Uterus (tissue), 4 donors: Measurements from ENCODE around the gene ME1. TPM values are rescaled to one million over a fixed set of nuclear protein-coding genes. Genes with fewer than 3 reads are reported as not detected.
"Not testable (repeated sequence)": the region's sequence is repeated elsewhere in the genome, so short reads cannot be mapped to it uniquely, and the experiment has no call there.

Experiments
- DNase-seq, 2 donors: peaks; one replicate each; pipeline ENCODE4 v3.0.0-alpha.2; 2019 to 2020
- H3K27ac ChIP-seq, 2 donors: fragments of 200-600 bp; sonication (generic); 1 replicate in 1 of 2; 2 replicates in 1 of 2; pipeline ENCODE4 v1.5.1; 2016 to 2018
- H3K27me3 ChIP-seq, 2 donors: fragments of 200-600 bp; sonication (generic); one replicate each; pipeline ENCODE4 v1.5.1; 2018 to 2019; ENCODE audit warnings: control low read depth in 1 of 2
- H3K36me3 ChIP-seq, 2 donors: fragments of 200-600 bp; sonication (generic); one replicate each; pipeline ENCODE4 v1.5.1; 2019; ENCODE audit warnings: control low read depth in 1 of 2
- H3K4me1 ChIP-seq, 2 donors: fragments of 200-600 bp; sonication (generic); one replicate each; pipeline ENCODE4 v1.5.1; 2018 to 2019; ENCODE audit warnings: control low read depth in 1 of 2
- H3K4me3 ChIP-seq, 2 donors: fragments of 200-600 bp; sonication (generic); 1 replicate in 1 of 2; 2 replicates in 1 of 2; pipeline ENCODE4 v1.5.1; 2018 to 2019; ENCODE audit warnings: mild to moderate bottlenecking in 1 of 2
- H3K9me3 ChIP-seq, 2 donors: fragments of 200-600 bp; sonication (generic); one replicate each; pipeline ENCODE4 v1.5.1; 2019; ENCODE audit warnings: control low read depth in 1 of 2
- POLR2A ChIP-seq, 2 donors: fragments of 450-650 bp; IDR thresholded peaks; one replicate each; pipeline ENCODE4 v1.6.1; 2016; ENCODE audit warnings: antibody characterized with exemption in 2 of 2, mild to moderate bottlenecking in 1 of 2, moderate library complexity in 1 of 2
- intact Hi-C: fragments of 100-400 bp; cut with DNase I; formaldehyde crosslinking; loops from one replicate; pipeline ENCODE4 v1.15.1; 2023; ENCODE audit warnings: low total_unique reads
- total RNA-seq, 4 donors: library from RNA; depleted of rRNA in 3 of 4; stranded (reverse); fragments of >200 nt in 3 of 4; gene quantifications; one replicate each; pipeline versions ENCODE4 v1.1.0 to v1.2.4, GENCODE V29; 2014 to 2023
- TF ChIP-seq, protein P1 (sequence below), 4 experiments: fragments of 200-600 bp in 2 of 4; fragments of 450-650 bp in 2 of 4; sonication (generic) in 2 of 4; IDR thresholded peaks; one replicate each; pipeline ENCODE4 v1.5.1; 2016 to 2019; ENCODE audit warnings: antibody characterized with exemption in 4 of 4, mild to moderate bottlenecking in 2 of 4, moderate library complexity in 1 of 4
- donor health status: DM: yes; HTN: yes; CAD: no.

ME1 gene
- total RNA-seq, 4 donors from 2014 or later, result 1.0 to 18.5 (median 3.2) TPM

DNA sequence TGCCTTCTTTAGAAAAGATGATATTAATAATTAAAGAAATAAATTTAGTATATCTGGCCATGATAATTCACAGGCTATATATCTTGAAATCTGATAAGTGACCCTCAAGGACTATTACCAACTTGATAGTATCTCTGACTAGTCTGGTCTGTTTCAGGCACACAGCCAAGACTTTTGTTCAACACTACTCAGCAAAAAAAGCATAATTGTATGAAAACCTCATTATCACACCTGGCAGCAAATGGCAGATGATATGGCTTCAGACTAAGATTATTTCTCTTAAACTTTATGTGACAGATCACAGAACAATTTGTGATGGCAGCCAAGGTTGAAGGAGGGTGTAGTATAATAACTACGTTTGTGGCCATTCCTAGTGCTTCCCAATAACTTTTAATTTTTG lies 123.0 kb downstream of the ME1 start:
- Histone ChIP-seq H3K4me3 (no peak overlapping the region), H3K27ac (no peak overlapping the region), H3K4me1 (no peaks in the 10 kb centered on the region), H3K36me3 (no peaks in the 10 kb centered on the region), H3K9me3 (no peaks in the 10 kb centered on the region), H3K27me3 (no peaks in the 10 kb centered on the region)
- intact Hi-C loops, result no loop called here
- DNase-seq, result no peak
- no peak for TF ChIP-seq POLR2A (IDR thresholded peaks at IDR 0.05)
- TF ChIP-seq, protein P1, sequence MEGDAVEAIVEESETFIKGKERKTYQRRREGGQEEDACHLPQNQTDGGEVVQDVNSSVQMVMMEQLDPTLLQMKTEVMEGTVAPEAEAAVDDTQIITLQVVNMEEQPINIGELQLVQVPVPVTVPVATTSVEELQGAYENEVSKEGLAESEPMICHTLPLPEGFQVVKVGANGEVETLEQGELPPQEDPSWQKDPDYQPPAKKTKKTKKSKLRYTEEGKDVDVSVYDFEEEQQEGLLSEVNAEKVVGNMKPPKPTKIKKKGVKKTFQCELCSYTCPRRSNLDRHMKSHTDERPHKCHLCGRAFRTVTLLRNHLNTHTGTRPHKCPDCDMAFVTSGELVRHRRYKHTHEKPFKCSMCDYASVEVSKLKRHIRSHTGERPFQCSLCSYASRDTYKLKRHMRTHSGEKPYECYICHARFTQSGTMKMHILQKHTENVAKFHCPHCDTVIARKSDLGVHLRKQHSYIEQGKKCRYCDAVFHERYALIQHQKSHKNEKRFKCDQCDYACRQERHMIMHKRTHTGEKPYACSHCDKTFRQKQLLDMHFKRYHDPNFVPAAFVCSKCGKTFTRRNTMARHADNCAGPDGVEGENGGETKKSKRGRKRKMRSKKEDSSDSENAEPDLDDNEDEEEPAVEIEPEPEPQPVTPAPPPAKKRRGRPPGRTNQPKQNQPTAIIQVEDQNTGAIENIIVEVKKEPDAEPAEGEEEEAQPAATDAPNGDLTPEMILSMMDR (IDR thresholded peaks at IDR 0.05), result no peak

DNA sequence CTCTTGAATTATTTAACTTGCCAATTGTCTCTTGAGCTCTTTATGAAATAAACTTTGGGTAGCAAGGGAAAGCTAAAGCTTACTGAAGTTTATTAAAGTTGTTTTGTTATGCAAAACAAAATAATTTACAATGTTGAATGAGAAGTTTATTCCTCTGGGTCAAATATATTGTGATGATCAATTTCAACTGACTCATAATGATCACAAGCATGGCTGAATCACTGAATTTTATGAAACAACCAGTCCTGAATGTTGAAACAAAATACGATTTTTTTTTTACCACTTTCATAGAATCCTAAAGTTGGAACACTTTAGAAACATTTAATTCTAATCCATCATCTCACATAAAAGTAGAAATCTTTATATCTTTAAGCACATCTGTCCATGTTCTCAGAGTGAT lies 127.4 kb downstream of the ME1 start:
- Histone ChIP-seq H3K4me1 (no peaks in the 10 kb centered on the region), H3K27ac (no peak overlapping the region), H3K27me3 (no peaks in the 10 kb centered on the region), H3K9me3 (no peaks in the 10 kb centered on the region), H3K36me3 (no peaks in the 10 kb centered on the region), H3K4me3 (no peak overlapping the region)
- TF ChIP-seq, protein P1 (IDR thresholded peaks at IDR 0.05), result no peak
- no peak for TF ChIP-seq POLR2A (IDR thresholded peaks at IDR 0.05)
- intact Hi-C loops, result no loop called here
- no peak for DNase-seq

GRCh38 chr6:83294676-83295075 lies 136.2 kb downstream of the ME1 start:
- H3K27ac ChIP-seq, result no peak overlapping the region
- H3K9me3 ChIP-seq, result no peaks in the 10 kb centered on the region
- intact Hi-C loops, result no loop called here
- no peak for TF ChIP-seq POLR2A (IDR thresholded peaks at IDR 0.05)
- TF ChIP-seq, protein P1 (IDR thresholded peaks at IDR 0.05), result no peak
- H3K4me3 ChIP-seq, result no peak overlapping the region
- H3K4me1 ChIP-seq, result no peaks in the 10 kb centered on the region
- H3K36me3 ChIP-seq, result no peaks in the 10 kb centered on the region
- no peaks in the 10 kb centered on the region for H3K27me3 ChIP-seq
- DNase-seq, result no peak

- Histone ChIP-seq H3K27me3 (no peaks in the 10 kb centered on the region), H3K9me3 (no peaks in the 10 kb centered on the region), H3K4me3 (no peak overlapping the region), H3K36me3 (no peaks in the 10 kb centered on the region), H3K4me1 (no peaks in the 10 kb centered on the region), H3K27ac (no peak overlapping the region)
- no peak for TF ChIP-seq POLR2A (IDR thresholded peaks at IDR 0.05)
- TF ChIP-seq, protein P1 (IDR thresholded peaks at IDR 0.05), result no peak
- intact Hi-C loops, result no loop called here
- DNase-seq, result no peak
Measured at GRCh38 chr6:83292900-83293843, 137.7 kb downstream of the ME1 start.

GRCh38 chr6:83287298-83287697 lies 143.6 kb downstream of the ME1 start:
- H3K9me3 ChIP-seq, H3K4me1 ChIP-seq, intact Hi-C loops, DNase-seq, H3K4me3 ChIP-seq, H3K27me3 ChIP-seq, H3K36me3 ChIP-seq, H3K27ac ChIP-seq: not testable (repeated sequence)
